DOHH2 (cell line): ENCODE measurements around the gene CLCN6.

ENCODE experiments used
- EZH2phosphoT487 ChIP-seq: fragments of 200-600 bp; sonication (generic); IDR thresholded peaks from 2 replicates; pipeline ENCODE4 v1.6.1; 2017; ENCODE audit warnings: borderline replicate concordance, mild to moderate bottlenecking, antibody characterized with exemption, low read length, moderate library complexity, mixed read lengths
- TF ChIP-seq, protein P1 (sequence below): fragments of 200-600 bp; sonication (generic); IDR thresholded peaks from one replicate; pipeline ENCODE4 v1.5.1; 2014; ENCODE audit warnings: antibody characterized with exemption, mild to moderate bottlenecking, low read depth, low read length; ENCODE audit not compliant: poor library complexity, severe bottlenecking

- TF ChIP-seq, protein P1, sequence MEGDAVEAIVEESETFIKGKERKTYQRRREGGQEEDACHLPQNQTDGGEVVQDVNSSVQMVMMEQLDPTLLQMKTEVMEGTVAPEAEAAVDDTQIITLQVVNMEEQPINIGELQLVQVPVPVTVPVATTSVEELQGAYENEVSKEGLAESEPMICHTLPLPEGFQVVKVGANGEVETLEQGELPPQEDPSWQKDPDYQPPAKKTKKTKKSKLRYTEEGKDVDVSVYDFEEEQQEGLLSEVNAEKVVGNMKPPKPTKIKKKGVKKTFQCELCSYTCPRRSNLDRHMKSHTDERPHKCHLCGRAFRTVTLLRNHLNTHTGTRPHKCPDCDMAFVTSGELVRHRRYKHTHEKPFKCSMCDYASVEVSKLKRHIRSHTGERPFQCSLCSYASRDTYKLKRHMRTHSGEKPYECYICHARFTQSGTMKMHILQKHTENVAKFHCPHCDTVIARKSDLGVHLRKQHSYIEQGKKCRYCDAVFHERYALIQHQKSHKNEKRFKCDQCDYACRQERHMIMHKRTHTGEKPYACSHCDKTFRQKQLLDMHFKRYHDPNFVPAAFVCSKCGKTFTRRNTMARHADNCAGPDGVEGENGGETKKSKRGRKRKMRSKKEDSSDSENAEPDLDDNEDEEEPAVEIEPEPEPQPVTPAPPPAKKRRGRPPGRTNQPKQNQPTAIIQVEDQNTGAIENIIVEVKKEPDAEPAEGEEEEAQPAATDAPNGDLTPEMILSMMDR = peak; percentile 97
- TF ChIP-seq EZH2phosphoT487 = no peak
Measured at GRCh38 chr1:11784993-11785769, 20.8 kb upstream of the CLCN6 start.
